ENCODE data around the gene CEP70. TPM values are rescaled to one million over a fixed set of nuclear protein-coding genes. Genes with fewer than 3 reads are reported as not detected.
"Not testable (repeated sequence)": the region's sequence is repeated elsewhere in the genome, so short reads cannot be mapped to it uniquely, and the experiment has no call there.

The CEP70 gene
- total RNA-seq, 1 experiment from 2014 or later, result 32.6 TPM

GRCh38 chr3:138484672-138485071 is 109.4 kb downstream of the CEP70 start:
- H3K4ac ChIP-seq (ENCODE audit: low read depth, low read length); H2BK12ac ChIP-seq (ENCODE audit: insufficient read length, low read depth, low read length); H3K23ac ChIP-seq (ENCODE audit: insufficient read length, low read depth, low read length); DNase-seq; H3K79me1 ChIP-seq (ENCODE audit: insufficient read depth, low read depth, low read length, poor library complexity, severe bottlenecking); H3K79me2 ChIP-seq (ENCODE audit: insufficient read depth, low read length); H4K20me1 ChIP-seq (ENCODE audit: control insufficient read depth, insufficient read depth, insufficient read length); H2BK15ac ChIP-seq (ENCODE audit: low read depth, low read length); H3K4me3 Mint-ChIP-seq; H2BK20ac ChIP-seq (ENCODE audit: low read depth, low read length, poor library complexity, severe bottlenecking); H4K8ac ChIP-seq (replicated peaks; ENCODE audit: insufficient read length, low read depth, low read length); H3T11ph ChIP-seq (ENCODE audit: low read length); H4K5ac ChIP-seq (ENCODE audit: insufficient read length, low read depth, low read length); H3K27ac Mint-ChIP-seq; H3K27me3 Mint-ChIP-seq (ENCODE audit: low read depth); H4K91ac ChIP-seq (ENCODE audit: insufficient read length, low read depth, low read length); H2AFZ ChIP-seq (ENCODE audit: low read length); H3K27me3 ChIP-seq (ENCODE audit: insufficient read depth, low read length); H3K56ac ChIP-seq (ENCODE audit: insufficient read length, low read depth, low read length); H2BK5ac ChIP-seq (ENCODE audit: insufficient read length, low read length); H2AK5ac ChIP-seq (ENCODE audit: insufficient read length, low read length); H3K4me2 ChIP-seq (ENCODE audit: insufficient read depth, insufficient read length, low read length); H3K14ac ChIP-seq (ENCODE audit: insufficient read depth, low read length); H3K9ac ChIP-seq (ENCODE audit: extremely low read depth, insufficient read length, low read length); H2BK120ac ChIP-seq (ENCODE audit: low read depth, low read length, poor library complexity, severe bottlenecking); H3K4me1 Mint-ChIP-seq; H3K9me3 ChIP-seq (ENCODE audit: control insufficient read depth, low read depth, low read length); H3K18ac ChIP-seq (ENCODE audit: insufficient read length, low read depth, low read length); H3K27ac ChIP-seq (ENCODE audit: insufficient read length, low read depth, low read length); H3K23me2 ChIP-seq (ENCODE audit: insufficient read length, low read depth, low read length, poor library complexity, severe bottlenecking); H3K4me1 ChIP-seq (ENCODE audit: insufficient read depth, low read length): not testable (repeated sequence)
- Mint-ChIP-seq H3K36me3 (ENCODE audit: insufficient read depth in 1 of 3, low read depth in 3 of 3) (peaks cover 27 to 45% (median 39%) of the 10 kb centered on the region in 3 experiments), H3K9me3 (peaks cover 46 to 47% of the 10 kb centered on the region in 2 experiments)
- WGBS (ENCODE audit: extremely low coverage, insufficient read length, low lambda C conversion rate), result no CpG with 5 or more reads among the region's 17 CpGs

Data from H9 (cell line).